ENCODE measurements around the gene KLK15.

Gene KLK15, protein sequence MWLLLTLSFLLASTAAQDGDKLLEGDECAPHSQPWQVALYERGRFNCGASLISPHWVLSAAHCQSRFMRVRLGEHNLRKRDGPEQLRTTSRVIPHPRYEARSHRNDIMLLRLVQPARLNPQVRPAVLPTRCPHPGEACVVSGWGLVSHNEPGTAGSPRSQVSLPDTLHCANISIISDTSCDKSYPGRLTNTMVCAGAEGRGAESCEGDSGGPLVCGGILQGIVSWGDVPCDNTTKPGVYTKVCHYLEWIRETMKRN

DNA sequence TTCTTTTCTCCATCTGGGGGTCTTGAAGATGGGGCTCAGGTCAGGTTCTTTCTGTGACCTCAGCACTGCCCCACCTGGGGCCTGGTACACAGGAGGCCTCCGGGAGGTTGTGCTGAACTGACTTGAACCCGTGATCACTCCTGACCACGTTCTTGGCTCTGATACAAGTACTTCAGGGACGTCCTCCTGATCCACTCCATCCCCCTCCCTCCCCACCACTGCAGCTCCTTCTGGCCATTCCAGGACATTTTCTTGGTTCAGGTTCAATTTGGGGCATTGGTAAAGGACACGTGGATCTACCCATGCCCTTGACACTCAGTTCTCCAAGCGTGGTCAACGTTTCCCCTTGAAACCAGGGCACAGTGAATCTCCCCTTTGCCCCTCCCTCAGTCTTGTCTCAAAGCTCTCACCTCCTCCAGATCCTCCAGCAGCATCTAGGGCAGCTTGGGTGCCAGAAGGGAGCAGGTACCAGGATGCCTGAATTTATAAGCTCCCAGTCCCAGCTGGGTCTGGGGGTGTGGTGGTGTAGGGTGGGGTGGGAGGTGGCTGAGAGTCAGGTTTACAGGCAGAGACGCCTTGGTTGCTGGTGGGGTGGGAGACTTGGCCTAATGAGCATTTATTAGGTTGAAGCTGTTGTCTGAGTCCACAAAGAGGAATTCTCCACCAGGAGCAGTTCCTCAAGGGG lies at the start of gene KLK15:
Gene KLK15 (minus strand): TSS at position 458 of the 685 bp plus-strand sequence. CDS start 2,082 bp downstream, outside the sequence.
- no peak for DNase-seq (ENCODE audit: low read depth)

DNA sequence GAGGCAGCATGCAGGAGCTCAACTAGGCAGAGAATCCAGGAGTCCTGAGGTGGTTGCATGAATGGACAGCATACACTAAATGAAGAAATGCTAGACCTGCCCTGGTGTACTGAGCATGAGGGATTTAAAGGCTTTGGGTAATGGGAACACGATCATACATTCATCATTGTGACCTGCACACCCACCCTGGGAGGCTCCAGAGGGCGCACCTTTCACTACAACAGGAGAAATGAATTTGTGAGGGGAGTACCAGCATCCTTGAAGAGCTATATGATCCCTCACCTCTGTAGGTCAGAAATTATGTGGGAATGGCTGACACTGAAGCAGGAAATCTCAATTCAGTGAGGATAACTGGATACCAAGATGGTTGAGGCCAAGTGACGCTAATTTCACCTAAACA lies 48.8 kb upstream of the KLK15 start:
- no peak for DNase-seq (ENCODE audit: low read depth)

DNA sequence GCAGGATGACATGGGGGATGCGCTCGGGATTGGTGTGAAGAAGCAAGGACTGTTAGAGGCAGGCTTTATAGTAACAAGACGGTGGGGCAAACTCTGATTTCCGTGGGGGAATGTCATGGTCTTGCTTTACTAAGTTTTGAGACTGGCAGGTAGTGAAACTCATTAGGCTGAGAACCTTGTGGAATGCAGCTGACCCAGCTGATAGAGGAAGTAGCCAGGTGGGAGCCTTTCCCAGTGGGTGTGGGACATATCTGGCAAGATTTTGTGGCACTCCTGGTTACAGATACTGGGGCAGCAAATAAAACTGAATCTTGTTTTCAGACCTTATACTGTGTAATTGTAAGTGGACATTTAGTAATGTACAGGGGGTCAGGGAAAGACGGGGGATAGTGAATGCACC lies 46.9 kb upstream of the KLK15 start:
- no peak for DNase-seq (ENCODE audit: low read depth)

DNA sequence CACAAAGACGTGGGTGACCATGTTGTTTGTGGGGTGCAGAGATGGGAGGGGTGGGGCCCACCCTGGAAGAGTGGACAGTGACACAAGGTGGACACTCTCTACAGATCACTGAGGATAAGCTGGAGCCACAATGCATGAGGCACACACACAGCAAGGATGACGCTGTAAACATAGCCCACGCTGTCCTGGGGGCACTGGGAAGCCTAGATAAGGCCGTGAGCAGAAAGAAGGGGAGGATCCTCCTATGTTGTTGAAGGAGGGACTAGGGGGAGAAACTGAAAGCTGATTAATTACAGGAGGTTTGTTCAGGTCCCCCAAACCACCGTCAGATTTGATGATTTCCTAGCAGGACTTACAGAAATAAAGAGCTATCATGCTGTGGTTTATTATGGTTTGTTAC lies 45.5 kb upstream of the KLK15 start:
- DNase-seq (ENCODE audit: low read depth) = no peak

DNA sequence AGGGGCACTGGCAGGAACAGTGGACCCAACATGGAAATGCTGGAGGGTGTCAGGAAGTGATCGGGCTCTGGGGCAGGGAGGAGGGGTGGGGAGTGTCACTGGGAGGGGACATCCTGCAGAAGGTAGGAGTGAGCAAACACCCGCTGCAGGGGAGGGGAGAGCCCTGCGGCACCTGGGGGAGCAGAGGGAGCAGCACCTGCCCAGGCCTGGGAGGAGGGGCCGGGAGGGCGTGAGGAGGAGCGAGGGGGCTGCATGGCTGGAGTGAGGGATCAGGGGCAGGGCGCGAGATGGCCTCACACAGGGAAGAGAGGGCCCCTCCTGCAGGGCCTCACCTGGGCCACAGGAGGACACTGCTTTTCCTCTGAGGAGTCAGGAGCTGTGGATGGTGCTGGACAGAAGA lies 44.0 kb upstream of the KLK15 start:
- DNase-seq (ENCODE audit: low read depth) = no peak

DNA sequence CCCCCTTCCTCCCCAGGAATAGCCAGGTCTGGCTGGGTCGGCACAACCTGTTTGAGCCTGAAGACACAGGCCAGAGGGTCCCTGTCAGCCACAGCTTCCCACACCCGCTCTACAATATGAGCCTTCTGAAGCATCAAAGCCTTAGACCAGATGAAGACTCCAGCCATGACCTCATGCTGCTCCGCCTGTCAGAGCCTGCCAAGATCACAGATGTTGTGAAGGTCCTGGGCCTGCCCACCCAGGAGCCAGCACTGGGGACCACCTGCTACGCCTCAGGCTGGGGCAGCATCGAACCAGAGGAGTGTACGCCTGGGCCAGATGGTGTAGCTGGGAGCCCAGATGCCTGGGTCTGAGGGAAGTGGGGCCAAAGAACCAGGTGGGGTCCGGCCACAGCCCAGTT lies 43.1 kb upstream of the KLK15 start:
- DNase-seq (ENCODE audit: low read depth) = no peak

DNA sequence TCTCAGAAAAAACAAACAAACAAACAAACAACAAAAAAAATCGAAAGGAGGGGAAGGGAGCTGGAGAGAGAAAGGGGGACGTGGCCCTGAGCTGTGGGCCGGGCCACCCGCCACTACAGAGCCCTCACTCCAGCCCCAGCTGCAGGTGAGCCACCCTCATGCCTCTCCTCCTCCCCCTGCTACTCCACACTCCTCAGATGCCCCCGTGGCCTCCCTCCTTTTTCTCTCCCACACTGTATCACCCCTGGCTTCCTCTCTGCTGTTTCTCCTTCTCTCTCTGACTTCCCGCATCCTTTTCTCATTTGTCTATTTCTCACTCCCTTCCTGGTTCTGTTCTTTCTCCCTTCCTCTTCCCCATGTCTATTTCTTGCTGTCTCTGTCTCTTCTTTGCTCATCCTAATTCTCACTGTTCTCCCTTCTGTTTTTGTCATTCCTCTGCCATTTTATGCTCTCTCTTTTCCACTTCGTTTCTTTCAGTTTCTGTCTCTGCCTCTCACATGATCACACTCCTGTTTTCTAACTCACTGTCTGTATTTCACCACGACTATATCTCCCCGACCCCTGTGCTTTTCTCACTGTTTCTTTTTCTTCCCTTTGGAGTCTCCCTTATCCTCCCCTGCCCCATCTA lies 42.5 kb upstream of the KLK15 start:
- DNase-seq (ENCODE audit: low read depth) = no peak

DNA sequence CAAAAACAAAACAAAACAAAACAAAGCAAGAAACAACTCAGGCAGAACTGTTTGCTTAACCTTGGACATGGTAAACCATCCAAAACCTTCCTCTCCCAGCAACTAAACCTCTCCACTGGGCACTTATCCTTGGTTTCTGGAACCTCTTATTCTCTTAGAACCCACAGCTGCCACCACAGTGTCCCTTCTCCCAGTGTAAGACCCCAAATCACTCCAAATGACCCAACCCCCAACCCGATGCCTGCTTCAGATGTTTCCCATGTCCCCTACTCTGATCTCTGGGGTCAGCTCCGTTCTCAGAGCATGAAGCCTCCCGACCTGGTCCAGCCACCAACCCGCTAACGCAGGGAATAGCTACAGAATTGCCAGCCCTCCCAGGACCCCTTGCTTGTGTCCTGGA lies 40.8 kb upstream of the KLK15 start:
- no peak for DNase-seq (ENCODE audit: low read depth)

DNA sequence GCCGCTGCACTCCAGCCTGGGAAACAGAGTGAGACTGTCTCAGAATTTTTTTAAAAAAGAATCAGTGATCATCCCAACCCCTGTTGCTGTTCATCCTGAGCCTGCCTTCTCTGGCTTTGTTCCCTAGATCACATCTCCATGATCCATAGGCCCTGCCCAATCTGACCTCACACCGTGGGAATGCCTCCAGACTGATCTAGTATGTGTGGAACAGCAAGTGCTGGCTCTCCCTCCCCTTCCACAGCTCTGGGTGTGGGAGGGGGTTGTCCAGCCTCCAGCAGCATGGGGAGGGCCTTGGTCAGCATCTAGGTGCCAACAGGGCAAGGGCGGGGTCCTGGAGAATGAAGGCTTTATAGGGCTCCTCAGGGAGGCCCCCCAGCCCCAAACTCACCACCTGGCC lies 39.7 kb upstream of the KLK15 start, which contains the start of gene KLK2:
Gene KLK2 (plus strand): TSS at position 384 of the 400 bp plus-strand sequence. CDS start 35 bp downstream, outside the sequence.
- DNase-seq (ENCODE audit: low read depth) = no peak

DNA sequence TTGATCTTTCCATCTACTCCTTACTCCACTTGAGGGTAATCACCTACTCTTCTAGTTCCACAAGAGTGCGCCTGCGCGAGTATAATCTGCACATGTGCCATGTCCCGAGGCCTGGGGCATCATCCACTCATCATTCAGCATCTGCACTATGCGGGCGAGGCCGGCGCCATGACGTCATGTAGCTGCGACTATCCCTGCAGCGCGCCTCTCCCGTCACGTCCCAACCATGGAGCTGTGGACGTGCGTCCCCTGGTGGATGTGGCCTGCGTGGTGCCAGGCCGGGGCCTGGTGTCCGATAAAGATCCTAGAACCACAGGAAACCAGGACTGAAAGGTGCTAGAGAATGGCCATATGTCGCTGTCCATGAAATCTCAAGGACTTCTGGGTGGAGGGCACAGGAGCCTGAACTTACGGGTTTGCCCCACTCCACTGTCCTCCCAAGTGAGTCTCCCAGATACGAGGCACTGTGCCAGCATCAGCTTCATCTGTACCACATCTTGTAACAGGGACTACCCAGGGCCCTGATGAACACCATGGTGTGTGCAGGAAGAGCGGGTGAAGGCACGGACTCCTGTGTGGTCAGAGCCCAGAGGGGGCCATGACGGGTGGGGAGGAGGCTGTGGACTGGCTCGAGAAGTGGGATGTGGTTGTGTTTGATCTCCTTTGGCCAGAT lies 37.2 kb upstream of the KLK15 start:
- DNase-seq (ENCODE audit: low read depth) = no peak

DNA sequence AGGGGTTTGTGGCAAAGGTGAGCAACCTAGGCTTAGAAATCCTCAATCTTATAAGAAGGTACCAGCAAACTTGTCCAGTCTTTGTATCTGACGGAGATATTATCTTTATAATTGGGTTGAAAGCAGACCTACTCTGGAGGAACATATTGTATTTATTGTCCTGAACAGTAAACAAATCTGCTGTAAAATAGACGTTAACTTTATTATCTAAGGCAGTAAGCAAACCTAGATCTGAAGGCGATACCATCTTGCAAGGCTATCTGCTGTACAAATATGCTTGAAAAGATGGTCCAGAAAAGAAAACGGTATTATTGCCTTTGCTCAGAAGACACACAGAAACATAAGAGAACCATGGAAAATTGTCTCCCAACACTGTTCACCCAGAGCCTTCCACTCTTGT lies 36.1 kb upstream of the KLK15 start:
- DNase-seq (ENCODE audit: low read depth) = no peak

DNA sequence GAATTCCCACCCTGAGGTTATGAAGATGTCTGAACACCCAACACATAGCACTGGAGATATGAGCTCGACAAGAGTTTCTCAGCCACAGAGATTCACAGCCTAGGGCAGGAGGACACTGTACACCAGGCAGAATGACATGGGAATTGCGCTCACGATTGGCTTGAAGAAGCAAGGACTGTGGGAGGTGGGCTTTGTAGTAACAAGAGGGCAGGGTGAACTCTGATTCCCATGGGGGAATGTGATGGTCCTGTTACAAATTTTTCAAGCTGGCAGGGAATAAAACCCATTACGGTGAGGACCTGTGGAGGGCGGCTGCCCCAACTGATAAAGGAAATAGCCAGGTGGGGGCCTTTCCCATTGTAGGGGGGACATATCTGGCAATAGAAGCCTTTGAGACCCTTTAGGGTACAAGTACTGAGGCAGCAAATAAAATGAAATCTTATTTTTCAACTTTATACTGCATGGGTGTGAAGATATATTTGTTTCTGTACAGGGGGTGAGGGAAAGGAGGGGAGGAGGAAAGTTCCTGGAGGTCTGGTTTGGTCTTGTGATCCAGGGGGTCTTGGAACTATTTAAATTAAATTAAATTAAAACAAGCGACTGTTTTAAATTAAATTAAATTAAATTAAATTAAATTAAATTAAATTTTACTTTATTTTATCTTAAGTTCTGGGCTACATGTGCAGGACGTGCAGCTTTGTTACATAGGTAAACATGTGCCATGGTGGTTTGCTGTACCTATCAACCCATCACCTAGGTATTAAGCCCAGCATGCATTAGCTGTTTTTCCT lies 28.3 kb upstream of the KLK15 start:
- DNase-seq (ENCODE audit: low read depth) = no peak

DNA sequence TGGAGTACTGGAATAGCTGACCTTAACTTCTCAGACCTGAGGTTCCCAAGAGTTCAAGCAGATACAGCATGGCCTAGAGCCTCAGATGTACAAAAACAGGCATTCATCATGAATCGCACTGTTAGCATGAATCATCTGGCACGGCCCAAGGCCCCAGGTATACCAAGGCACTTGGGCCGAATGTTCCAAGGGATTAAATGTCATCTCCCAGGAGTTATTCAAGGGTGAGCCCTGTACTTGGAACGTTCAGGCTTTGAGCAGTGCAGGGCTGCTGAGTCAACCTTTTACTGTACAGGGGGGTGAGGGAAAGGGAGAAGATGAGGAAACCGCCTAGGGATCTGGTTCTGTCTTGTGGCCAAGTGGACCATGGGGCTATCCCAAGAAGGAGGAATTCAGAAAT lies 27.6 kb upstream of the KLK15 start:
- no peak for DNase-seq (ENCODE audit: low read depth)

DNA sequence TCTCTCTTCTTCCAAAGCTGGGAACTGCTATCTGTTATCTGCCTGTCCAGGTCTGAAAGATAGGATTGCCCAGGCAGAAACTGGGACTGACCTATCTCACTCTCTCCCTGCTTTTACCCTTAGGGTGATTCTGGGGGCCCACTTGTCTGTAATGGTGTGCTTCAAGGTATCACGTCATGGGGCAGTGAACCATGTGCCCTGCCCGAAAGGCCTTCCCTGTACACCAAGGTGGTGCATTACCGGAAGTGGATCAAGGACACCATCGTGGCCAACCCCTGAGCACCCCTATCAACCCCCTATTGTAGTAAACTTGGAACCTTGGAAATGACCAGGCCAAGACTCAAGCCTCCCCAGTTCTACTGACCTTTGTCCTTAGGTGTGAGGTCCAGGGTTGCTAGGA lies 26.5 kb upstream of the KLK15 start:
- DNase-seq (ENCODE audit: low read depth) = no peak

DNA sequence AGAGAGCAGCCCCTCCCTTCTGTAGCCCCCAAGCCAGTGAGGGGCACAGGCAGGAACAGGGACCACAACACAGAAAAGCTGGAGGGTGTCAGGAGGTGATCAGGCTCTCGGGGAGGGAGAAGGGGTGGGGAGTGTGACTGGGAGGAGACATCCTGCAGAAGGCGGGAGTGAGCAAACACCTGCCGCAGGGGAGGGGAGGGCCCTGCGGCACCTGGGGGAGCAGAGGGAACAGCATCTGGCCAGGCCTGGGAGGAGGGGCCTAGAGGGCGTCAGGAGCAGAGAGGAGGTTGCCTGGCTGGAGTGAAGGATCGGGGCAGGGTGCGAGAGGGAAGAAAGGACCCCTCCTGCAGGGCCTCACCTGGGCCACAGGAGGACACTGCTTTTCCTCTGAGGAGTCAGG lies 25.5 kb upstream of the KLK15 start:
- DNase-seq (ENCODE audit: low read depth) = no peak

DNA sequence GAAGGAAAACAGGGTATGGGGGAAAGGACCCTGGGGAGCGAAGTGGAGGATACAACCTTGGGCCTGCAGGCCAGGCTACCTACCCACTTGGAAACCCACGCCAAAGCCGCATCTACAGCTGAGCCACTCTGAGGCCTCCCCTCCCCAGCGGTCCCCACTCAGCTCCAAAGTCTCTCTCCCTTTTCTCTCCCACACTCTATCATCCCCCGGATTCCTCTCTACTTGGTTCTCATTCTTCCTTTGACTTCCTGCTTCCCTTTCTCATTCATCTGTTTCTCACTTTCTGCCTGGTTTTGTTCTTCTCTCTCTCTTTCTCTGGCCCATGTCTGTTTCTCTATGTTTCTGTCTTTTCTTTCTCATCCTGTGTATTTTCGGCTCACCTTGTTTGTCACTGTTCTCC lies 24.0 kb upstream of the KLK15 start:
- no peak for DNase-seq (ENCODE audit: low read depth)

DNA sequence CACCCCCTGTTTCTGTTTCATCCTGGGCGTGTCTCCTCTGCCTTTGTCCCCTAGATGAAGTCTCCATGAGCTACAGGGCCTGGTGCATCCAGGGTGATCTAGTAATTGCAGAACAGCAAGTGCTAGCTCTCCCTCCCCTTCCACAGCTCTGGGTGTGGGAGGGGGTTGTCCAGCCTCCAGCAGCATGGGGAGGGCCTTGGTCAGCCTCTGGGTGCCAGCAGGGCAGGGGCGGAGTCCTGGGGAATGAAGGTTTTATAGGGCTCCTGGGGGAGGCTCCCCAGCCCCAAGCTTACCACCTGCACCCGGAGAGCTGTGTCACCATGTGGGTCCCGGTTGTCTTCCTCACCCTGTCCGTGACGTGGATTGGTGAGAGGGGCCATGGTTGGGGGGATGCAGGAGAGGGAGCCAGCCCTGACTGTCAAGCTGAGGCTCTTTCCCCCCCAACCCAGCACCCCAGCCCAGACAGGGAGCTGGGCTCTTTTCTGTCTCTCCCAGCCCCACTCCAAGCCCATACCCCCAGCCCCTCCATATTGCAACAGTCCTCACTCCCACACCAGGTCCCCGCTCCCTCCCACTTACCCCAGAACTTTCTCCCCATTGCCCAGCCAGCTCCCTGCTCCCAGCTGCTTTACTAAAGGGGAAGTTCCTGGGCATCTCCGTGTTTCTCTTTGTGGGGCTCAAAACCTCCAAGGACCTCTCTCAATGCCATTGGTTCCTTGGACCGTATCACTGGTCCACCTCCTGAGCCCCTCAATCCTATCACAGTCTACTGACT lies 21.4 kb upstream of the KLK15 start, which contains the start of gene KLK3:
Gene KLK3 (plus strand): TSS at position 280 of the 775 bp plus-strand sequence. CDS start 41 bp downstream, at position 321.
- DNase-seq (ENCODE audit: low read depth) = no peak

DNA sequence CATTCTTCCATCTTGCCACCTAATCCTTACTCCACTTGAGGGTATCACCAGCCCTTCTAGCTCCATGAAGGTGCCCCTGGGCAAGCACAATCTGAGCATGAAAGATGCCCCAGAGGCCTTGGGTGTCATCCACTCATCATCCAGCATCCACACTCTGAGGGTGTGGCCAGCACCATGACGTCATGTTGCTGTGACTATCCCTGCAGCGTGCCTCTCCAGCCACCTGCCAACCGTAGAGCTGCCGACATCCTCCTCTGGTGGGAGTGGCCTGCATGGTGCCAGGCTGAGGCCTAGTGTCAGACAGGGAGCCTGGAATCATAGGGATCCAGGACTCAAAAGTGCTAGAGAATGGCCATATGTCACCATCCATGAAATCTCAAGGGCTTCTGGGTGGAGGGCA lies 18.2 kb upstream of the KLK15 start:
- no peak for DNase-seq (ENCODE audit: low read depth)

DNA sequence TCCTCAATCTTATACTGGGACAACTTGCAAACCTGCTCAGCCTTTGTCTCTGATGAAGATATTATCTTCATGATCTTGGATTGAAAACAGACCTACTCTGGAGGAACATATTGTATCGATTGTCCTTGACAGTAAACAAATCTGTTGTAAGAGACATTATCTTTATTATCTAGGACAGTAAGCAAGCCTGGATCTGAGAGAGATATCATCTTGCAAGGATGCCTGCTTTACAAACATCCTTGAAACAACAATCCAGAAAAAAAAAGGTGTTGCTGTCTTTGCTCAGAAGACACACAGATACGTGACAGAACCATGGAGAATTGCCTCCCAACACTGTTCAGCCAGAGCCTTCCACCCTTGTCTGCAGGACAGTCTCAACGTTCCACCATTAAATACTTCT lies 17.4 kb upstream of the KLK15 start:
- no peak for DNase-seq (ENCODE audit: low read depth)

DNA sequence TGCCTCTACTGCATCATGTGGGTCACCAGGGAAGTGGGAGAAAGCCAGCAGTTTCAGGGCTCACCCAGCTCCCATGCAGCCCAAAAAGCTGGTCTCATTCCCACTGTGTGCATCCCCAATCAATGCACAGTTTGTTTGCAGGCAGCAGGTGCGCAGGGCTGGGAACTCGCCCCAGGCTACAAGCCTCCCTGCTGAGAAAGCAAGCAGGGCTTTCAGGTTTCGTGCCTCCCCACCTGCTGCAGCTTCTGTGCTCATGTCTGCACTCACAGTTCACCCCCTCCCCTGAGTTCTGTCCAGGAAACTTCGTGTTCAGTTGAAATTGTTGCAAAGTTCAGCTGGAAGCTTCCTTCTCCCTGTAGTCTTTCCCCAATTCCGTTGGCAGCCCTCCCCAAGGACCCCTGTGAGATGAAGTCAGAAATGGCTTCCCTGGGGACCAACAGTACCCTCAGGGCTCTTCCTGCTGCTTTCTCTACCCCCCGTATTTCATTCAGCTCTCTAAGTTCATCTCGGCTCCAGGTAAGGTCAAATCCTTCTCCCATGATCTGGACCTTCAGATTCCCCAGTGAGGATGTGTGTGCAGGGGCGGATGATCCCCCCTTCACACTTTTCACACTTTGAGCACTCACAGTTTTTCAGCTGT lies 11.0 kb upstream of the KLK15 start:
- no peak for DNase-seq (ENCODE audit: low read depth)

Measured in activated T-helper 1 cell treated with Interleukin-2 at 50 U/mL for 16 hours (primary cell).